MM.1S (cell line): ENCODE results near the gene SNAI3.

Experiments used
- DNase-seq: peaks from one replicate; pipeline ENCODE4 v3.0.0-alpha.2; 2015
- H2AFZ ChIP-seq: fragments of 300-600 bp; sonication (generic); 2 replicates; pipeline ENCODE4 v1.6.0; 2016; ENCODE audit warnings: antibody characterized with exemption, low read length
- H3F3A ChIP-seq: fragments of 300-600 bp; sonication (generic); 2 replicates; pipeline ENCODE4 v1.6.1; 2016; ENCODE audit warnings: mild to moderate bottlenecking, antibody characterized with exemption, low read length, moderate library complexity, mixed read lengths; ENCODE audit not compliant: insufficient read depth
- H3K27ac ChIP-seq: fragments of 300-600 bp; sonication (generic); 2 replicates; pipeline ENCODE4 v1.5.1; 2016; ENCODE audit warnings: mild to moderate bottlenecking, low read length
- H3K27me3 ChIP-seq: fragments of 300-600 bp; sonication (generic); replicated peaks from 2 replicates; pipeline ENCODE4 v1.6.0; 2016; ENCODE audit warnings: low read length; ENCODE audit not compliant: insufficient read depth
- H3K36me3 ChIP-seq: fragments of 300-600 bp; sonication (generic); replicated peaks from 2 replicates; pipeline ENCODE4 v1.6.1; 2016; ENCODE audit warnings: mild to moderate bottlenecking, low read length, mixed read lengths; ENCODE audit not compliant: insufficient read depth
- H3K4me1 ChIP-seq: fragments of 300-600 bp; sonication (generic); 2 replicates; pipeline ENCODE4 v1.6.1; 2016; ENCODE audit warnings: low read length, mixed read lengths
- H3K4me2 ChIP-seq: fragments of 300-600 bp; sonication (generic); 2 replicates; pipeline ENCODE4 v1.6.0; 2016; ENCODE audit warnings: low read depth, low read length
- H3K4me3 ChIP-seq: fragments of 300-600 bp; sonication (generic); 2 replicates; pipeline ENCODE4 v1.5.1; 2016; ENCODE audit warnings: low read length, mixed read lengths
- H3K79me2 ChIP-seq: fragments of 300-600 bp; sonication (generic); 2 replicates; pipeline ENCODE4 v1.6.1; 2016; ENCODE audit warnings: mixed run types, low read length, mixed read lengths
- H3K9ac ChIP-seq: fragments of 300-600 bp; sonication (generic); 2 replicates; pipeline ENCODE4 v1.6.1; 2016; ENCODE audit warnings: low read length, mixed read lengths
- H3K9me2 ChIP-seq: fragments of 300-600 bp; sonication (generic); replicated peaks from 2 replicates; pipeline ENCODE4 v1.6.1; 2016; ENCODE audit warnings: mild to moderate bottlenecking, low read length, mixed read lengths; ENCODE audit not compliant: insufficient read depth
- H3K9me3 ChIP-seq: fragments of 300-600 bp; sonication (generic); replicated peaks from 2 replicates; pipeline ENCODE4 v1.6.1; 2016; ENCODE audit warnings: mild to moderate bottlenecking, low read length, mixed read lengths; ENCODE audit not compliant: insufficient read depth
- H4K20me1 ChIP-seq: fragments of 300-600 bp; sonication (generic); 2 replicates; pipeline ENCODE4 v1.6.1; 2016; ENCODE audit warnings: mild to moderate bottlenecking, low read length, moderate library complexity, mixed read lengths; ENCODE audit not compliant: insufficient read depth
- CTCF ChIP-seq: fragments of 300-600 bp; sonication (generic); IDR thresholded peaks from 2 replicates; pipeline ENCODE4 v1.5.1; 2016; ENCODE audit warnings: antibody characterized with exemption, low read length, mixed read lengths
- EZH2 ChIP-seq: fragments of 300-600 bp; sonication (generic); optimal IDR thresholded peaks from 2 replicates; pipeline ENCODE3; 2017; ENCODE audit warnings: low read depth, mild to moderate bottlenecking, antibody characterized with exemption, low read length, mixed read lengths
- EZH2phosphoT487 ChIP-seq: fragments of 300-600 bp; sonication (generic); IDR thresholded peaks from 2 replicates; pipeline ENCODE4 v1.6.1; 2018; ENCODE audit warnings: antibody characterized with exemption, low read length

The SNAI3 gene

GRCh38 chr16:88658714-88659113 lies 27.6 kb downstream of the SNAI3 start:
- H3K79me2 ChIP-seq, result peaks cover 13% of the 10 kb centered on the region
- no peaks in the 10 kb centered on the region for H3K9me3 ChIP-seq
- no peaks in the 10 kb centered on the region for H4K20me1 ChIP-seq
- no peak overlapping the region for H3K27ac ChIP-seq
- TF ChIP-seq EZH2phosphoT487 (no peak), EZH2 (no peak), CTCF (no peak)
- H3K9me2 ChIP-seq, result no peaks in the 10 kb centered on the region
- no peak overlapping the region for H2AFZ ChIP-seq
- no peak overlapping the region for H3K4me3 ChIP-seq
- no peaks in the 10 kb centered on the region for H3K27me3 ChIP-seq
- DNase-seq, result no peak
- no peaks in the 10 kb centered on the region for H3F3A ChIP-seq
- H3K9ac ChIP-seq, result no peak overlapping the region
- H3K36me3 ChIP-seq, result no peaks in the 10 kb centered on the region
- H3K4me2 ChIP-seq, result no peak overlapping the region
- no peaks in the 10 kb centered on the region for H3K4me1 ChIP-seq

GRCh38 chr16:88657371-88657770 lies 28.9 kb downstream of the SNAI3 start:
- no peak overlapping the region for H3K4me3 ChIP-seq
- peaks cover 8% of the 10 kb centered on the region for H3K79me2 ChIP-seq
- no peaks in the 10 kb centered on the region for H3K36me3 ChIP-seq
- no peaks in the 10 kb centered on the region for H3F3A ChIP-seq
- TF ChIP-seq CTCF, result no peak
- TF ChIP-seq EZH2, result no peak
- TF ChIP-seq EZH2phosphoT487, result no peak
- H3K9me3 ChIP-seq, result no peaks in the 10 kb centered on the region
- no peak for DNase-seq
- H3K27ac ChIP-seq, result no peak overlapping the region
- H3K9ac ChIP-seq, result no peak overlapping the region
- H3K4me1 ChIP-seq, result no peaks in the 10 kb centered on the region
- H4K20me1 ChIP-seq, result no peaks in the 10 kb centered on the region
- no peaks in the 10 kb centered on the region for H3K27me3 ChIP-seq
- H3K9me2 ChIP-seq, result no peaks in the 10 kb centered on the region
- H3K4me2 ChIP-seq, result no peak overlapping the region
- no peak overlapping the region for H2AFZ ChIP-seq

- H3K4me2 ChIP-seq, result no peak overlapping the region
- no peaks in the 10 kb centered on the region for H3K36me3 ChIP-seq
- TF ChIP-seq EZH2 (no peak), EZH2phosphoT487 (no peak), CTCF (no peak)
- H3F3A ChIP-seq, result no peaks in the 10 kb centered on the region
- H3K4me1 ChIP-seq, result peaks cover 7% of the 10 kb centered on the region; the same call in 1 of the 2 replicates
- H3K27me3 ChIP-seq, result no peaks in the 10 kb centered on the region
- no peak for DNase-seq
- no peak overlapping the region for H3K4me3 ChIP-seq
- no peaks in the 10 kb centered on the region for H3K9me2 ChIP-seq
- peaks cover 3% of the 10 kb centered on the region for H3K79me2 ChIP-seq
- no peaks in the 10 kb centered on the region for H3K9me3 ChIP-seq
- H3K9ac ChIP-seq, result no peak overlapping the region
- no peak overlapping the region for H3K27ac ChIP-seq
- no peaks in the 10 kb centered on the region for H4K20me1 ChIP-seq
- no peak overlapping the region for H2AFZ ChIP-seq
These were observed 29.9 kb downstream of the SNAI3 start for GRCh38 chr16:88656291-88656980.
